NCI-H446 treated with DMSO at 0.1 percent for 48 hours (cell line): ENCODE data around the gene CEACAM3.

Experiments
- DNase-seq: peaks from one replicate; lab custom pipeline; 2025; lab: John Stamatoyannopoulos, UW

Gene CEACAM3

GRCh38 chr19:41792513-41793413, 3.6 kb upstream of the CEACAM3 start:
- no peak for DNase-seq

GRCh38 chr19:41793414-41793727, 3.0 kb upstream of the CEACAM3 start:
- no peak for DNase-seq

GRCh38 chr19:41795031-41795461, 1.3 kb upstream of the CEACAM3 start:
- DNase-seq = no peak

- no peak for DNase-seq
Measured at GRCh38 chr19:41796901-41797300, 514 bp downstream of the CEACAM3 start.

GRCh38 chr19:41799444-41800000, 3.1 kb downstream of the CEACAM3 start:
- DNase-seq = no peak

- no peak for DNase-seq
Measured at GRCh38 chr19:41801031-41801430, 4.6 kb downstream of the CEACAM3 start.

- no peak for DNase-seq
Measured at GRCh38 chr19:41801792-41802211, 5.4 kb downstream of the CEACAM3 start.

- DNase-seq = no peak
Measured at GRCh38 chr19:41802770-41803169, 6.4 kb downstream of the CEACAM3 start.

- DNase-seq = no peak
Measured at GRCh38 chr19:41804336-41804735, 7.9 kb downstream of the CEACAM3 start.

GRCh38 chr19:41807176-41807575, 10.8 kb downstream of the CEACAM3 start:
- DNase-seq = no peak

- no peak for DNase-seq
Measured at GRCh38 chr19:41808663-41809566, 12.5 kb downstream of the CEACAM3 start.

- no peak for DNase-seq
Measured at GRCh38 chr19:41810301-41810700, 13.9 kb downstream of the CEACAM3 start.

- DNase-seq = no peak
Measured at GRCh38 chr19:41811036-41811435, 14.6 kb downstream of the CEACAM3 start.

GRCh38 chr19:41811981-41812380, 15.6 kb downstream of the CEACAM3 start:
- no peak for DNase-seq

GRCh38 chr19:41813911-41814310, 17.5 kb downstream of the CEACAM3 start:
- no peak for DNase-seq

- DNase-seq = no peak
Measured at GRCh38 chr19:41815301-41815700, 18.9 kb downstream of the CEACAM3 start.

- no peak for DNase-seq
Measured at GRCh38 chr19:41816761-41817160, 20.4 kb downstream of the CEACAM3 start.

- DNase-seq = no peak
Measured at GRCh38 chr19:41821003-41821735, 24.8 kb downstream of the CEACAM3 start.

GRCh38 chr19:41837981-41838708, 41.8 kb downstream of the CEACAM3 start:
- DNase-seq = no peak

- DNase-seq = no peak
Measured at GRCh38 chr19:41839211-41839610, 42.8 kb downstream of the CEACAM3 start.

GRCh38 chr19:41843371-41843770, 47.0 kb downstream of the CEACAM3 start:
- DNase-seq = no peak
